ENCODE measurements around the gene GATAD1.

GATAD1 gene

DNA sequence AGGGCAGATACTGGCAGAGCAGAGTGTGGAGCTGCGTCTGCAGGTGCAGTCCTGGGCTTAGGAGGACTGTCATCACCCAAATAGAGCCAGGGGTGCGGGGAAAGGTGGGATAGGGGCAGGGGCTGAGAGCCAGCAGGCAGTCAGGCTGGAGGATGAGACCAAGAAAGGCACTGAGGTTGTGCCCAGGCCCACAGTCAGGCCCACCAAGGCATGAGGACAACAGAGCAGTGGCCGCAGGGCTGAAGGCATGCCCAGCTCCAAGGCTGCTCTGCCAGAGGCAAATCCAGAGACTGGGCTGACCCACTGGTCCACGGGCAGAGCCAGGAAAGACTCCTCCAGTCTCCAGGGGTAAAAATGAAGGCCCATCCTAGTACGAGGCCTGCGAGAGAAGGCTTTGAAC lies 24.4 kb upstream of the GATAD1 start:
- no peak for DNase-seq (ENCODE audit: low read depth)
- TF ChIP-seq, protein P1, sequence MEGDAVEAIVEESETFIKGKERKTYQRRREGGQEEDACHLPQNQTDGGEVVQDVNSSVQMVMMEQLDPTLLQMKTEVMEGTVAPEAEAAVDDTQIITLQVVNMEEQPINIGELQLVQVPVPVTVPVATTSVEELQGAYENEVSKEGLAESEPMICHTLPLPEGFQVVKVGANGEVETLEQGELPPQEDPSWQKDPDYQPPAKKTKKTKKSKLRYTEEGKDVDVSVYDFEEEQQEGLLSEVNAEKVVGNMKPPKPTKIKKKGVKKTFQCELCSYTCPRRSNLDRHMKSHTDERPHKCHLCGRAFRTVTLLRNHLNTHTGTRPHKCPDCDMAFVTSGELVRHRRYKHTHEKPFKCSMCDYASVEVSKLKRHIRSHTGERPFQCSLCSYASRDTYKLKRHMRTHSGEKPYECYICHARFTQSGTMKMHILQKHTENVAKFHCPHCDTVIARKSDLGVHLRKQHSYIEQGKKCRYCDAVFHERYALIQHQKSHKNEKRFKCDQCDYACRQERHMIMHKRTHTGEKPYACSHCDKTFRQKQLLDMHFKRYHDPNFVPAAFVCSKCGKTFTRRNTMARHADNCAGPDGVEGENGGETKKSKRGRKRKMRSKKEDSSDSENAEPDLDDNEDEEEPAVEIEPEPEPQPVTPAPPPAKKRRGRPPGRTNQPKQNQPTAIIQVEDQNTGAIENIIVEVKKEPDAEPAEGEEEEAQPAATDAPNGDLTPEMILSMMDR (conservative IDR thresholded peaks at IDR 0.05; ENCODE audit: control insufficient read depth, insufficient read depth, low read depth, low read length), result no peak

DNA sequence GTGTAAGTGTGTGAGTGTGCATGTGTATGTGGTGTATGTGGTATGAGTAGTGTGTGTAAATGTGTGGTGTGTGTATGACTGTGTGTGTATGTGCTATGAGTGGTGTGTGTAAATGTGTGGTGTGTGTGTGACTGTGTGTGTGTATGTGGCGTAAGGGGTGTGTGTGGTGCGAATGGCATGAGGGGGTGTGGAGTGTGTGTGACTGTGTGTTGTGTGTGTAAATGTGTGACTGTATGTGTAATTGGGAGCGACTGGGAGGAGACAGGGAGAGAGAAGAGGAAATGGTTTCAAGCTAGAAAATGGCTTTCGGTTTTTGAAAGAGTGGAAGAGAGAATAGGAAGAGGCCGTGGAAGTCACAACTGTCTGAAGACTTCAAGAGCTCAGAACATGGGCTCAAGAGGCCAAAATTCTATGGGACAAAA lies 23.6 kb upstream of the GATAD1 start:
- TF ChIP-seq, protein P1 (conservative IDR thresholded peaks at IDR 0.05; ENCODE audit: control insufficient read depth, insufficient read depth, low read depth, low read length), result no peak
- no peak for DNase-seq (ENCODE audit: low read depth)
- H3K4me3 ChIP-seq (ENCODE audit: control insufficient read depth, low read depth, low read length), result no peak overlapping the region

More for the DNA sequence above, 24.4 kb upstream of the GATAD1 start:
- no peak overlapping the region for H3K4me3 ChIP-seq (ENCODE audit: control insufficient read depth, low read depth, low read length)

DNA sequence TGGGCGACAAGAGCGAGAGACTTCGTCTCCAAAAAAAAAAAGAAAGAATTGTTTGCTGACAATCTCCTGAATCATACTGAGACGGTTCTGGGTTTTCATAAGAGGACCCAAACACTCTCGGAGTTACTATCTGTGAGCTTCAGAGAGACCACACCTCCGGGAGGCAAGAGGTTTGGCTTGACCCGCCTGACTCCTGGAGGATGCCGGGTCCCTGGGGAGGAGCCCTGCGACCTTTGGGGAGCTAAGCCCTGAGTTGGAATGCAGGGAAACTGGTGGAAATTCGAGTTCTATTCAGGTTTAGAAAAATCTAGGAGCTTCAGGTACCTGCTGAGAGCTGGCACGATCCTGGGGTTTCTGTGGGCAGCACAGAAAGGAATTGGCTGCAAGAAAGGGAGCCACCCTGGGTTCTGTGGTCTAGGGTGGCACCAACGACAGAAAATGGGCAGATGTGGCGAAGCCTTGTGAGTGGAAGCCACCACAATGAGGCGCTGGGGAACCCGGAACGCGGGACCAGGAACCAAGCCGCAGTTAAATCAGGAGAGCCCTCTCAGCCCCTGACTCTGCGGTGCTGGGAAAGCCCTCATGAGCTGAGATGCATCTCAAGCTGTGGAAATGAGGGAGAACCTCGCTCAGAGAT lies 21.9 kb upstream of the GATAD1 start:
- DNase-seq (ENCODE audit: low read depth), result no peak
- H3K4me3 ChIP-seq (ENCODE audit: control insufficient read depth, low read depth, low read length), result no peak overlapping the region
- TF ChIP-seq, protein P1 (conservative IDR thresholded peaks at IDR 0.05; ENCODE audit: control insufficient read depth, insufficient read depth, low read depth, low read length), result no peak

DNA sequence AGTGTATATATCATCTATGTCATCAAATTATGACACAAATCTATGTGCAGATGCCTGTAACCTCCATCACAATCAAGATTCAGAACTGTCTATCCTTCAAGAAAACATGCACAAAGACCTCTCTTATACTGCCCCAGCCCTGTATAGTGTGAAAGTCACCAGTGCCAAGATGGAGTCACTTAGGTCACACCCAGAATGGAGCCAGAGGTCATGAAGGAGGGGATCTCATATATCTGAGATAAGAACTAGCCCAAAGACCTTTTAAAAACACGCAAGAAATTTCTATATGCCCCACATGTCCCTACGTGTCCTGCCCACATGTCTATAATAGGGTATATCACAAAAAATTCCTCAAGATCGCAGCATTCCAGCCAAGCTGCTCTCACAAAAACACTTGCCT lies 20.1 kb upstream of the GATAD1 start:
- no peak for DNase-seq (ENCODE audit: low read depth)
- no peak overlapping the region for H3K4me3 ChIP-seq (ENCODE audit: control insufficient read depth, low read depth, low read length)
- TF ChIP-seq, protein P1 (conservative IDR thresholded peaks at IDR 0.05; ENCODE audit: control insufficient read depth, insufficient read depth, low read depth, low read length), result no peak

DNA sequence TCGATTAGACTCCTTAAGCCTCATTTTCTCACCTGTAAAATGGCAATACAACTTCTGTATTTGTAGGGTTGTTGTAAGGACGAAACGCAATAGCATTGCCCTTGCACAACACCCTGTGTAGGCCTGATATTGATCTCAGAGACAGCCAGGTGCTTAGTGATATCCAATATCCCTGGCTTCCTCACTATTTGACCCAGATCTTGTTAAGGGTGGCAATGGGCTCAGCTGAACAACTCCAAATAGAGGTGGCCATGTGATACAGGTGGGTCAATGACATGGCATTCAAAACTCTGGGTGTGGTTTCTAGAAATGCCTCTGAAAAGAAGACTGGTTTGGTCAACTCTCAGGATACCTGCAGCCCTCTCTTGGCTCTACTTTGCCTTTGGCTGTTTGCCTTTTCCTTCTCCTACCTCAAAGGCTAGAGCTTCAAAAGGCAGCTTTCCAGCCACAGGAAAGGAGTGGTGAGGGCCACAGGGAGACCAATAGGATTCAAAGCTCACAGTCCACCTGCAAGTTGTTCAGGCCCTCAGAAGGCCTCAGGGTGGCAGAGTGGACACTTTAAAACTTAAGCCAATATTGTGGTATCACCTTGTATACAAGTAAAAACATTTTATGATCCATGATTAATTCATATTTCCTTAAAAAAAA lies 14.9 kb upstream of the GATAD1 start:
- TF ChIP-seq, protein P1 (conservative IDR thresholded peaks at IDR 0.05; ENCODE audit: control insufficient read depth, insufficient read depth, low read depth, low read length), result no peak
- no peak overlapping the region for H3K4me3 ChIP-seq (ENCODE audit: control insufficient read depth, low read depth, low read length)

DNA sequence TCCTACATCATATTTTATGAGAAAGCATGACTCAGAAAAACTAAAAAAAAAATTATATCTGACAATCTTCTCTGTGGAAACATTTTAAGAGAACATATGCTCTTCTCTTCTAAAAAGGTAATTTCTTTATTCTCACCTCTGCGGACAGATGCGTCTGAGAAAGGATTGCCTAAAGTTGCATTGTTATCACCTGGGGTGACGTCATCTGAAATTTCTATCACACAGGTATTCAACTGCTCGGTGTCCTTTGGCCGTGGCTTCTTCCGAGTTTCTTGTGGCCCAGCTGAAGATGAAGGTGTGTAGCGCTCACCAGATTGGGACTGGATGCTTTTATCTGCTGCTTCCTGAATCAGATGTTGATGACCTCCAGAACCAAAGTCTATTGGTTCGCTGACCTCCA lies 14.3 kb upstream of the GATAD1 start:
- TF ChIP-seq, protein P1 (conservative IDR thresholded peaks at IDR 0.05; ENCODE audit: control insufficient read depth, insufficient read depth, low read depth, low read length), result no peak
- no peak for DNase-seq (ENCODE audit: low read depth)
- H3K4me3 ChIP-seq (ENCODE audit: control insufficient read depth, low read depth, low read length), result no peak overlapping the region

More for the DNA sequence above, 14.9 kb upstream of the GATAD1 start:
- no peak for DNase-seq (ENCODE audit: low read depth)

Data from fibroblast of mammary gland (primary cell).